Stimulated activated CD4-positive, alpha-beta T cell treated with anti-CD3 and anti-CD28 coated beads, Interleukin-1b, Interleukin-23, amount 100 ng/mL, for 4 hours (primary cell): Measurements from ENCODE around the gene HOXB4.

Experiments used
- DNase-seq, 2 donors: peaks; one replicate each; pipeline ENCODE4 v3.0.0-alpha.2; 2020; ENCODE audit warnings: low read depth in 2 of 2

HOXB4 gene

DNA sequence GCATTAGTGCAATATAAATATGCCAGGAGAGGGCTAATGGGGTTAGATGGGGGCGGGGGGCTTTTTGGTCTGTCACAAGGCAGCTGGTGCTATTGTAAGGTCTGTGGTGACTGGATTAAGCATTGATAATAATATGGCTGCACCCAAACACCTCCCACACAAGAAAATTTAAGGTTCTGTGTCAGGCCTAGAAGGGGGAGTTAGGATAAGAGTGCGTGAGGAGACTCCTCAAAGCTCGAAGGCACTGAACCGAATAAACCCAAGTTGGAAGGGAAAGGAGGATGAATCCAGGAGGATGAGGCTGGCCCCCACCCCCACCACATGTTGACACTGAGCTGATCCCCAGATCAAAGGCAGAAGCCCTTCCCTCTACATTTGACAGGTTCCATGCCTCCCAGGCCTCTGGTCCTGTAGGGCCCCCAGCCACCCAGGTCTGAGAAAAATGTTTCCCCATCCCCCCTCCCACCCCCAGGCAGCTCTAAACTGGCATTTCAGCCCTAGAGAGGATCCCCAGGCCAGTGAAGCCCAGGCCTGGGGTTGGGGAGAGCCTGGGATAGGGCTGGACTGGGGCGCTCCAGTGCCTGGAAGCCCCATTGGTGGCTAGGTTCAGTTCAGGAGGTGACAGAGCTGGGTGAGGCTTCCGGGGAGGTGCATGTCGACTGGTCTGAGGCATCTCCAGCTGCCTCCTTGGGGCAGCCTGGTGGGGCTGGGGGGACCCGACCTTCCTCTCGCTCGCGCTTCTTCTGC is 49.0 kb downstream of the HOXB4 start:
- no peak for DNase-seq

DNA sequence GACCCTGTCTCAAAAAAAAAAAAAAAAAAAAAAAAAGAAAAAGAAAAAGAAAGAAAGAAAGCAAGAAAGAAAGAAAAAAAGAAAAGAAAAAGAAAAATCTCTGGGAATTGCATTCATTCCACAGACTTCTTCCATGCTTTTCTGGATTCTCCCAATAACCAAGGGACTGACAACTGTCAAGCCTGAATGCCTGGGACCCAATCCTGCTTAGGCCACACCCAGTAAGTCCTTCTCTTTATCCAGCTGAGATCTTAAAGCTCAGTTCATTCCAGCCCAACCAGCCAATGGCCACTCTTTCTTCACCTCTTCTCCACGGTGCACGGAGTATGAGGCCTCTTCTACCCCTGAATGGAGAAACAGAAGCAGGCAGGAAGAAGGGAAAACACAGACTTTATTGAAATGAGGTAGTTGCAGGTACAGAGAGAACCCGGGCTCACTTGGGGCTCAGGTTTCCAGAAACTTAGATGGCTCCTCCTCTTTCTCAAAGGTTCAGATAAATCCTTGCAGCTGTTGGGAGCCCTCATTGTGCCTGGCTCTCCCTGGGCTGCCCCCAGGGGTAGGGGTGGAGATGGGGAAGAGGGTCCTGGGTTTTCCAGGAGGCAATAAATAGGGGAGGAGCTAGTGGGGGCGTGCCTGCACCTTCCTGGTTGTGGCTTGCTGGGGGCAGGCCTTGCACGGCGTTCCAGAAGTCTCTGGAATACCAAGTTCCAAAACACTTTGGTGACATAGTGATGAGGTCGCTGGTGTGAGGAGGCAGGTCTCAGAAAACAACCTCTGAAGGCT is 49.8 kb downstream of the HOXB4 start:
- DNase-seq, result no peak

DNA sequence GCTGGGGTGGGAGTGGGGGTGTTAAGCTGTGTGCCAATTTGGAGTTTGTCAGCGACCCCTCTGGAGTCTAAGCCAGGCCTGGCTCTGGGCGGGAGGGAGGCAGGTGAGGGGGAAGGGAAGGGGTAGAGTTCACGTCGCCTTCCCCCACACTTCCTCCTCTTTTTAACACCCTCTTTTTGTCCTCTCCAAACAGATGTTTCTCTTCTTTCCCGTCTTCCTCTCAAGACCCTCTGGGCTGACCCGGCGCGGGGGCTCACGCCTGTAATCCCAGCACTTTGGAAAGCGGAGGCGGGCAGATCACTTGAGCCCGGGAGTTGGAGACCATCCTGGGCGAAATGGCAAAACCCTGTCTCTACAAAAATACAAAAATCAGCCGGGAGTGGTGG is 50.6 kb downstream of the HOXB4 start:
- no peak for DNase-seq

DNA sequence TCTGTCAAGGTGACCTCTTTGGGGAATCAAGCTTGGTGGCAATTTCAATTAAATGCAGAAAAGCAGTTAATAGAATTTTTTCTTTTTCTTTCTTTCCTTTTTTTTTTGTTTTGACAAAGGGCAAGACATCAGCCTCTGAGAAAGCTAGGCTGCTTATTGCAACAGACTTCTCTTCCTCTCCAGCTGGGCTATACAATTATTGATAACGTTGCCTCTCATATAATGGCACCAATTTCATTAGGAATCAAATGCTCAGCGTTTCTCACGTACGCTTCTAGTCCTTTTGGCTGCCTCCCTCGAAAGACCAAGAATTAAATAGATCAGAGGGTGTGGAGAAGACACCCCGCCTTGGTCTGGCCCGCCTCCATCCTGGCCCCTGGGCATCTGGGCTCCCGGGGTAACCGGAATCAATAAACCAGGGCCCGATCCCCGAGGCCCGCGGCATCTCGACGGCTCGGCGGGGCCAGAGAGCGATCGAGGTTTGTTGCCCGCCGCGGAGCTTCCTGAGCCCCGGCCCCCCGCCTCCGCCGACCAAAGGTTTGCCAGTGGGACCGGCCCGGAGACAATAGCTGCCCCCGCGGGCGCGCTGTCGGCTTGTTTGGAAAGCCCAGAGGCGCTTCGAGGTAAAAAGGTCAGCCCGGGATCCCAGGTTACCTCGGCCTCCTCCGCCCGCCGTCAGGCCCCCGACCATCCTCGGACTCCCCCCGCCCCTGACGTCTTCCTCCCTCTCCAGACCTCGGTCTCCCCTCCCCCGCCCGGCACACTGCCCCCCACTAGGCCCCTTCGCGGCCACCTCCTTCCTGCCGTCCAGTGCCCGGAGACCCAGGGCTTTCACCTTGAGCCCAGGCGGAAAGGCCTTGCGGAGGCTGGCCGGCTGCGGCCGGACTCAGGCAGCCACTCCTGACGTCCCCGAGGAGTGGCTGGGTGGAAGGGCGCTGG is 51.3 kb downstream of the HOXB4 start:
- no peak for DNase-seq
